AG04449 (cell line): ENCODE measurements around the gene CCKAR.

Experiments used
- CTCF ChIA-PET: fragments of 350-600 bp; formaldehyde crosslinking; extraction: SDS; loops from one replicate; lab custom pipeline; 2021; ENCODE audit warnings: antibody characterized with exemption; lab: Yijun Ruan, JAX
- POLR2A ChIA-PET: fragments of 400-600, 350-600 bp; formaldehyde crosslinking; extraction: SDS; loops from one replicate; lab custom pipeline; 2020; ENCODE audit warnings: antibody characterized with exemption, inconsistent platforms; lab: Yijun Ruan, JAX
- DNase-seq: peaks from one replicate; pipeline ENCODE4 v3.0.0-alpha.2; 2010; ENCODE audit warnings: low read depth, low spot score
- H3K4me3 ChIP-seq: 2 replicates; pipeline ENCODE4 v1.5.1; 2011; ENCODE audit warnings: low read depth, mild to moderate bottlenecking, control low read depth, low read length
- TF ChIP-seq, protein P1 (sequence below): IDR thresholded peaks from one replicate; pipeline ENCODE4 v1.5.1; 2011; ENCODE audit warnings: mild to moderate bottlenecking, moderate library complexity, low read length, control low read depth, inconsistent platforms; ENCODE audit not compliant: insufficient read depth; ENCODE audit errors: missing control alignments

CCKAR gene

DNA sequence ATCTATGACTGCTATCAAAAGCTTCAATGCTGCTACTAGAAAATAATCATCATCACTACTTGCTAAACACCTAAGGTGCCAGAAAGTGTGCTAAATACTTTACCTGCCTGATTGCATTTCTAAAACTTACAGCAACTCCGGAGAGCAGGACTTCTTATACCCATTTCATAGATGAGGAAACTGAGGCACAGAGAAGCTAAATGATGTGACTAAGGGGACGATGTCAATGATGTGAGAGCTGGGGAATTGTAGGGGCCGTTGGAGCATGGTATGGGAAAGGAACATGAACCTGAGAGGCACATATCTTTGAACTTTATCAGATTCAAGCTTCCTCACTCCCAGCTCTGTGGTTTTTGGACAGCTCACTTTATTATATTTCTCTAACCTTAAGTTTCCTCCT is 38.7 kb downstream of the CCKAR start:
- CTCF ChIA-PET, result interaction anchor here (1.0 to 1.5 kb wide), 4 partner anchors 10 to 267 kb away, joined by 3 to 4 read pairs (median 3); no protein-coding TSS in a partner anchor
- no peak for DNase-seq
- TF ChIP-seq, protein P1, sequence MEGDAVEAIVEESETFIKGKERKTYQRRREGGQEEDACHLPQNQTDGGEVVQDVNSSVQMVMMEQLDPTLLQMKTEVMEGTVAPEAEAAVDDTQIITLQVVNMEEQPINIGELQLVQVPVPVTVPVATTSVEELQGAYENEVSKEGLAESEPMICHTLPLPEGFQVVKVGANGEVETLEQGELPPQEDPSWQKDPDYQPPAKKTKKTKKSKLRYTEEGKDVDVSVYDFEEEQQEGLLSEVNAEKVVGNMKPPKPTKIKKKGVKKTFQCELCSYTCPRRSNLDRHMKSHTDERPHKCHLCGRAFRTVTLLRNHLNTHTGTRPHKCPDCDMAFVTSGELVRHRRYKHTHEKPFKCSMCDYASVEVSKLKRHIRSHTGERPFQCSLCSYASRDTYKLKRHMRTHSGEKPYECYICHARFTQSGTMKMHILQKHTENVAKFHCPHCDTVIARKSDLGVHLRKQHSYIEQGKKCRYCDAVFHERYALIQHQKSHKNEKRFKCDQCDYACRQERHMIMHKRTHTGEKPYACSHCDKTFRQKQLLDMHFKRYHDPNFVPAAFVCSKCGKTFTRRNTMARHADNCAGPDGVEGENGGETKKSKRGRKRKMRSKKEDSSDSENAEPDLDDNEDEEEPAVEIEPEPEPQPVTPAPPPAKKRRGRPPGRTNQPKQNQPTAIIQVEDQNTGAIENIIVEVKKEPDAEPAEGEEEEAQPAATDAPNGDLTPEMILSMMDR, result no peak
- POLR2A ChIA-PET, result no interaction called here
- no peak overlapping the region for H3K4me3 ChIP-seq

DNA sequence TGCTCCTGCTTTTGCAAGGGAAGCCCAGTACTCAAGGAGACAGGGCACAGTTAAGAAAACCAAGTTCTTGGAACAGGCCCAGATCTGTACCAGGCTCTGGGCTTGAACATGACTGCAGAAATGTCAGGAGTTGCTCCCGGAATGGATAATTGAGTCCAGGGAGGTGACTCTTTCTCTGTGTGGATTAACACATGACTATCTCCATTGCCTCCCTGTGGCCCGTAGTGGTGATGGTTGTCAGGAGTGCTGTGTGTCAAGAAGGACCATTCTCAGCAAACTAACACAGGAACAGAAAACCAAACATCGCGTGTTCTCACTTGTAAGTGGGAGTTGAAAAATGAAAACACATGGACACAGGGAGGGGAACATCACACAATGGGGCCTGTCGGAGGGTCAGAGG is 39.9 kb downstream of the CCKAR start:
- CTCF ChIA-PET, result no interaction called here
- POLR2A ChIA-PET, result no interaction called here
- no peak for DNase-seq
- H3K4me3 ChIP-seq, result no peak overlapping the region
- TF ChIP-seq, protein P1, result no peak

DNA sequence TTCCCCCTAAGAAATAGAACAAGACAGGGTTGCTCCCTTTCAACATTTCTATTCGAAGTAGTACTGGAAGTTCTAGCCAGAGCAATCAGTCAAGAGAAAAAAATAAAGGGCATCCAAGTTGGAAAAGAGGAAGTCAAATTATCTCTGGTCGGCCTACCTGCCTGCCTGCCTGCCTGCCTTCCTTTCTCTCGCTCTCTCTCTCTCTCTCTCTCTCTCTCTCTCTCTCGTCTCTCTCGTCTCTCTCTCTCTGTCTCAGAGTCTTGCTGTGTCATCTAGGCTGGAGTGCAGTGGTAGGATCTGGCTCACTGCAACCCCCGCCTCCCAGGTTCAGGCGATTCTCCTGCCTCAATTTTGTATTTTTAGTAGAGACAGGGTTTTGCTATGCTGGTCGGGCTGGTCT is 42.9 kb downstream of the CCKAR start:
- DNase-seq, result no peak
- ChIA-PET CTCF (no interaction called here), POLR2A (no interaction called here)
- no peak overlapping the region for H3K4me3 ChIP-seq
- TF ChIP-seq, protein P1, result no peak

DNA sequence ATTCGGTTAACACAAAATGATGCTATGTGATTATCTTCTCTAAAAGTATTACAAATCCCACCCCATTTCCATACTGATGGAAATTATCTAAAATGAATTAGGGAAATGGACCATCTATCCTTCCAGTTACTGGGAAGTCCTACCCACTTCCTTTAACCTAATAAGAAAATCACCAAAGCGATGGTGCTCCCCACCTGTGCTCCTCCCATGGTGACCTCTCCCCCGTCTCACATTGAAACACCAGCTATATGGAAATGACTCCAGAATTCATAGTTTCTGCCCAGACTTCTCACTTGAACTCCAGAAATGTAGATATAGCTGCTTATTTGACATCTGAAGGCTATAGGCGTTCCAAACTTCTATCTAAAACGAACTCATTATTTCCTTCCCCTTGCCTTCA is 48.5 kb downstream of the CCKAR start:
- DNase-seq, result no peak
- no peak overlapping the region for H3K4me3 ChIP-seq
- POLR2A ChIA-PET, result no interaction called here
- TF ChIP-seq, protein P1, result no peak
- CTCF ChIA-PET, result interaction anchor here (1.5 kb wide), 2 partner anchors 17 to 278 kb away, joined by 3 to 5 read pairs; no protein-coding TSS in a partner anchor

DNA sequence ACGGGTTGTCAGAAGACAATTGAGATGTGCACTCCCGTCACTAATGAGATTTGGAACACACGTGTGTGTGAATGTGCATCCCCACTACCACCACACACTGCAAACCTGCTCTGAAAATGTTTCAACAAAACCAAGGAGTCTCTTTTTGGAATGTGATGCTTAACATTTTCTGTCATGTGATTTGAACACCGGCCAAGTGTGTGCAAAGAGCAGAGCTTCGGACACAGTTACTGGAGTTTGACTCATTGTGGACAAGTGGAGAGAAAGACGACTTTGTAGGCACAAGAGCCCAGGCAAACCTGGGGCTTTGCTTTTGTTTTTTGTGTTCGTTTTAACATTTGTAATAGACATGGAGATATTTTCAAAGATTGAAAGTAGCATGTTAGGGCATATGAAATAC is 49.2 kb downstream of the CCKAR start:
- POLR2A ChIA-PET, result no interaction called here
- TF ChIP-seq, protein P1, result no peak
- CTCF ChIA-PET, result interaction anchor here (1.5 kb wide), 2 partner anchors 17 to 279 kb away, joined by 3 to 5 read pairs; no protein-coding TSS in a partner anchor
- H3K4me3 ChIP-seq, result no peak overlapping the region
- no peak for DNase-seq

DNA sequence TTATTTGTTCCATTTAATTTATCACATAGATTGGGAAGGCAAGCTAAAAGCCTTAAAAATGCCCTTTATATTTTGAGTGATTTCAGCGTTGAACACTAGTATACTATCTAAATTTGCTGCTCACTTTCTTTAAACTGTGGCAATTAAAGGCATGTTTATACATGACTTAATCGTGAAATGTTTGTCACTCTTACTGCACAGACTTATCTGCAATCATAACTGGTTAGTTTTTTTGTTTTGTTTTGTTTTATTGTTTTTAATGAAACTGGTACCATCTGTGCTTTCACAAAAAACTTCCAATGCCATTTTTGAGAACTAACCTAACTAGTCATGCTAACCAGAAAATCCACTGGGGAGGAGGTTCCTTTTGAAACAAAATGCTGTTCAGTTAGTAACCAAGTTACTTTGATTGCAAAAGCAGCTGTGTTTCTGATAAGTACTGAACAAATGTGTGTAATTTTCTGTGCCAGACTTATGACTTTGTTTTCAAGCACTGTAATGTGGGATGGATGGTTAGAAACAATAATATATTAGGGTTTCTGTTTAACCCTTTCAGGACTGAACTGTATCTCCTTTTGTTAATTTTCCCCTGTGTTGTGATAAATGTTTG is 56.1 kb downstream of the CCKAR start:
- POLR2A ChIA-PET, result no interaction called here
- DNase-seq, result no peak
- TF ChIP-seq, protein P1, result no peak
- H3K4me3 ChIP-seq, result no peak overlapping the region
- CTCF ChIA-PET, result interaction anchor here (1.0 to 2.7 kb wide), 6 partner anchors 15 to 287 kb away, joined by 3 to 11 read pairs (median 4); no protein-coding TSS in a partner anchor
